Neural cell (in vitro differentiated cells): ENCODE results near the gene UNC119B. TPM values are rescaled to one million over a fixed set of nuclear protein-coding genes. Genes with fewer than 3 reads are reported as not detected.

Source experiments
- H2AFZ ChIP-seq: fragments of 200-600, 300-800 bp; sonication (generic), shearing (Covaris generic); 2 replicates; pipeline ENCODE4 v1.6.0; 2014; ENCODE audit warnings: low read depth, mild to moderate bottlenecking, antibody characterized with exemption, low read length, moderate library complexity
- H3F3A ChIP-seq: fragments of 200-600 bp; shearing (Covaris generic); 2 replicates; pipeline ENCODE4 v1.6.1; 2016; ENCODE audit warnings: mild to moderate bottlenecking, moderate library complexity, mixed read lengths, antibody characterized with exemption, low read length; ENCODE audit not compliant: insufficient read depth, poor library complexity, severe bottlenecking
- H3K27ac ChIP-seq: fragments of 200-600, 300-800 bp; sonication (generic), shearing (Covaris generic); 2 replicates; pipeline ENCODE4 v1.5.1; 2014; ENCODE audit warnings: mild to moderate bottlenecking, low read length, moderate library complexity
- H3K27me3 ChIP-seq: fragments of 300-800, 200-600 bp; sonication (generic), shearing (Covaris generic); 2 replicates; pipeline ENCODE4 v1.6.0; 2014; ENCODE audit warnings: mild to moderate bottlenecking, low read depth, low read length, moderate library complexity; ENCODE audit not compliant: insufficient read depth
- H3K36me3 ChIP-seq: fragments of 300-800, 200-600 bp; sonication (generic), shearing (Covaris generic); 2 replicates; pipeline ENCODE4 v1.5.1; 2014; ENCODE audit warnings: mild to moderate bottlenecking, antibody characterized with exemption, low read length, moderate library complexity; ENCODE audit not compliant: insufficient read depth
- H3K4me2 ChIP-seq: fragments of 300-800, 200-600 bp; sonication (generic), shearing (Covaris generic); 2 replicates; pipeline ENCODE4 v1.6.0; 2014; ENCODE audit warnings: mild to moderate bottlenecking, low read length
- H3K4me3 ChIP-seq: fragments of 300-800, 200-600 bp; sonication (generic), shearing (Covaris generic); 2 replicates; pipeline ENCODE4 v1.5.1; 2014; ENCODE audit warnings: mild to moderate bottlenecking, low read length, moderate library complexity
- H3K79me2 ChIP-seq: fragments of 200-600 bp; shearing (Covaris generic); replicated peaks from 2 replicates; pipeline ENCODE4 v1.6.0; 2014; ENCODE audit warnings: mild to moderate bottlenecking, low read length, moderate library complexity; ENCODE audit not compliant: insufficient read depth
- H3K9ac ChIP-seq: fragments of 300-800, 200-600 bp; sonication (generic), shearing (Covaris generic); 2 replicates; pipeline ENCODE4 v1.6.1; 2016; ENCODE audit warnings: mild to moderate bottlenecking, low read length, mixed read lengths
- H3K9me2 ChIP-seq: fragments of 200-600 bp; shearing (Covaris generic); 2 replicates; pipeline ENCODE4 v1.6.1; 2016; ENCODE audit warnings: mild to moderate bottlenecking, low read length, mixed read lengths; ENCODE audit not compliant: insufficient read depth
- H3K9me3 ChIP-seq: fragments of 200-600, 300-800 bp; sonication (generic), shearing (Covaris generic); 2 replicates; pipeline ENCODE4 v1.6.1; 2016; ENCODE audit warnings: mild to moderate bottlenecking, mixed run types, low read length, moderate library complexity, mixed read lengths
- H4K20me1 ChIP-seq: fragments of 200-600 bp; shearing (Covaris generic); 2 replicates; pipeline ENCODE4 v1.6.1; 2016; ENCODE audit warnings: mild to moderate bottlenecking, mixed run types; ENCODE audit not compliant: insufficient read depth
- CTCF ChIP-seq: fragments of 450-650 bp; IDR thresholded peaks from 2 replicates; pipeline ENCODE4 v1.5.1; 2014; ENCODE audit warnings: antibody characterized with exemption, mild to moderate bottlenecking, moderate library complexity; ENCODE audit not compliant: poor library complexity, severe bottlenecking
- EP300 ChIP-seq: fragments of 450-650 bp; conservative IDR thresholded peaks from 2 replicates; pipeline ENCODE4 v1.6.1; 2014; ENCODE audit warnings: antibody characterized with exemption, mild to moderate bottlenecking, moderate library complexity; ENCODE audit not compliant: poor library complexity, severe bottlenecking
- EZH2 ChIP-seq: fragments of 200-600, 300-800 bp; shearing (Covaris generic), sonication (generic); IDR thresholded peaks from 2 replicates; pipeline ENCODE4 v1.6.1; 2014; ENCODE audit warnings: antibody characterized with exemption, low read length, borderline replicate concordance, mild to moderate bottlenecking; ENCODE audit not compliant: insufficient read depth, poor library complexity, severe bottlenecking
- MXI1 ChIP-seq: fragments of 450-650 bp; conservative IDR thresholded peaks from 2 replicates; pipeline ENCODE4 v1.6.1; 2014; ENCODE audit warnings: antibody characterized with exemption, mild to moderate bottlenecking; ENCODE audit not compliant: poor library complexity, severe bottlenecking
- POLR2AphosphoS5 ChIP-seq: IDR thresholded peaks from 2 replicates; pipeline ENCODE4 v1.6.1; 2012
- RAD21 ChIP-seq: fragments of 450-650 bp; conservative IDR thresholded peaks from 2 replicates; pipeline ENCODE4 v1.6.1; 2014; ENCODE audit warnings: antibody characterized with exemption, mild to moderate bottlenecking, moderate library complexity
- REST ChIP-seq: IDR thresholded peaks from 2 replicates; pipeline ENCODE4 v1.6.1; 2012; ENCODE audit warnings: borderline replicate concordance
- SMC3 ChIP-seq: fragments of 450-650 bp; conservative IDR thresholded peaks from 2 replicates; pipeline ENCODE4 v1.6.1; 2014; ENCODE audit warnings: antibody characterized with exemption, mild to moderate bottlenecking, moderate library complexity; ENCODE audit not compliant: poor library complexity
- TAF1 ChIP-seq: IDR thresholded peaks from 2 replicates; pipeline ENCODE4 v1.6.1; 2012; ENCODE audit warnings: low read depth
- polyA plus RNA-seq: library from polyadenylated mRNA; depleted of rRNA; stranded (reverse); fragments of >200 nt; gene quantifications from 2 replicates; pipeline ENCODE4 v1.2.3, GENCODE V29; 2014

Gene UNC119B
- polyA plus RNA-seq, 1 donor from 2014 or later, result 17.3 TPM

GRCh38 chr12:120761519-120761934 is 51.3 kb downstream of the UNC119B start:
- Histone ChIP-seq H3K36me3 (peaks cover 10% of the 10 kb centered on the region), H3K27ac (no peak overlapping the region), H3F3A (no peaks in the 10 kb centered on the region)

GRCh38 chr12:120762086-120762485 is 51.8 kb downstream of the UNC119B start:
- Histone ChIP-seq H2AFZ (no peak overlapping the region), H3K27me3 (no peaks in the 10 kb centered on the region), H3K9me3 (no peaks in the 10 kb centered on the region), H3K9ac (no peak overlapping the region), H3K4me2 (no peak overlapping the region), H3K36me3 (peaks cover 14% of the 10 kb centered on the region), H4K20me1 (no peaks in the 10 kb centered on the region), H3K9me2 (no peaks in the 10 kb centered on the region), H3K79me2 (no peaks in the 10 kb centered on the region), H3K4me3 (no peak overlapping the region), H3F3A (no peaks in the 10 kb centered on the region), H3K27ac (no peak overlapping the region)
- TF ChIP-seq REST (no peak), POLR2AphosphoS5 (no peak), CTCF (no peak), MXI1 (no peak), TAF1 (no peak), EZH2 (no peak)

More at GRCh38 chr12:120761519-120761934, 51.3 kb downstream of the UNC119B start:
- Histone ChIP-seq H3K4me2 (no peak overlapping the region), H2AFZ (no peak overlapping the region), H3K4me3 (no peak overlapping the region), H3K27me3 (no peaks in the 10 kb centered on the region), H4K20me1 (no peaks in the 10 kb centered on the region), H3K9me3 (no peaks in the 10 kb centered on the region), H3K9ac (no peak overlapping the region), H3K79me2 (no peaks in the 10 kb centered on the region), H3K9me2 (no peaks in the 10 kb centered on the region)
- TF ChIP-seq MXI1, result no peak
- no peak for TF ChIP-seq EZH2
- TF ChIP-seq REST, result no peak
- no peak for TF ChIP-seq TAF1
- no peak for TF ChIP-seq EP300
- TF ChIP-seq CTCF, result no peak
- TF ChIP-seq POLR2AphosphoS5, result no peak
- TF ChIP-seq SMC3, result no peak
- TF ChIP-seq RAD21, result no peak
